Measurements from ENCODE around the gene WWC1. TPM values are rescaled to one million over a fixed set of nuclear protein-coding genes. Genes with fewer than 3 reads are reported as not detected.

Gene WWC1
- total RNA-seq, 1 experiment from 2014 or later, result 108 TPM

DNA sequence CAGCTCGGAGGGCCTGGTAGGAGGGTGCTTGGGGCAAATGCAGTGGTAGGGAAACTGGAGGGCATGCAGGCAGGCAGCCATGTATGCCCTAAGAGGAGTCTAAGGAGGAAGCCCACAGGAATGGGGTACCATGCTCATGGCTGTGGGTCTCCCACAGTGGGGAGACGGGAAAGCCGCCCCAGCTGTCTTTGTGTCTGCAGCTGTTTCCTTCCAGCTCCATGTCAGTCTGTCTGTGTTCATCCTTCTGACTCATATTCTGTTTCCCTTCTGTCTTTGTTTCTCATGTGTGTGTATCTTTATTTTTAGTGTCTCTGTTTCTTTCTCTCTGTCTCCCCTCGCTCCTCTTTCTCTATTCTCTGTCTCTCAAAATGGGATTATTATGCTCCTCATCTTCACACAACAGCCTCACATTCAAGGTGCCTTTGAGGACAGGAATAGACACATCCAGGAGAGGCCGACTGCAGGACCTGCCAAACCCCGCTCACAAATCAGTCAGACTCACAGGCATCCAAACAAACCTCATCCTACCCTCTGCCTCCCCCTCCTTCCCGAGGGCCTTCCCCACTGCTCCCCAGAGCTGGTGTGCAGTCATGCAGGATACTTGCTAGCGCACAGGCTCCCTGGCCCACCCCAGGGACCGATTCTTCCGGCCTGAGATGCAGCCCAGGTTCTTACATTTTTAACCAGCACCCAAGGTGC, 126.4 kb downstream of the WWC1 start:
- no TSS peak for BruUV-seq (replicated peaks)
- Mint-ChIP-seq H3K27ac (ENCODE audit: unreplicated experiment) (no peak overlapping the region), H3K4me1 (ENCODE audit: low read depth, unreplicated experiment) (peaks cover 14% of the 10 kb centered on the region), H3K36me3 (ENCODE audit: insufficient read depth, unreplicated experiment) (peaks cover 99% of the 10 kb centered on the region), H3K4me3 (ENCODE audit: unreplicated experiment) (no peak overlapping the region), H3K9me3 (ENCODE audit: unreplicated experiment) (no peaks in the 10 kb centered on the region), H3K27me3 (ENCODE audit: insufficient read depth, unreplicated experiment) (no peaks in the 10 kb centered on the region)
- POLR2A ChIA-PET, result no interaction called here
- TF ChIP-seq, protein P1, sequence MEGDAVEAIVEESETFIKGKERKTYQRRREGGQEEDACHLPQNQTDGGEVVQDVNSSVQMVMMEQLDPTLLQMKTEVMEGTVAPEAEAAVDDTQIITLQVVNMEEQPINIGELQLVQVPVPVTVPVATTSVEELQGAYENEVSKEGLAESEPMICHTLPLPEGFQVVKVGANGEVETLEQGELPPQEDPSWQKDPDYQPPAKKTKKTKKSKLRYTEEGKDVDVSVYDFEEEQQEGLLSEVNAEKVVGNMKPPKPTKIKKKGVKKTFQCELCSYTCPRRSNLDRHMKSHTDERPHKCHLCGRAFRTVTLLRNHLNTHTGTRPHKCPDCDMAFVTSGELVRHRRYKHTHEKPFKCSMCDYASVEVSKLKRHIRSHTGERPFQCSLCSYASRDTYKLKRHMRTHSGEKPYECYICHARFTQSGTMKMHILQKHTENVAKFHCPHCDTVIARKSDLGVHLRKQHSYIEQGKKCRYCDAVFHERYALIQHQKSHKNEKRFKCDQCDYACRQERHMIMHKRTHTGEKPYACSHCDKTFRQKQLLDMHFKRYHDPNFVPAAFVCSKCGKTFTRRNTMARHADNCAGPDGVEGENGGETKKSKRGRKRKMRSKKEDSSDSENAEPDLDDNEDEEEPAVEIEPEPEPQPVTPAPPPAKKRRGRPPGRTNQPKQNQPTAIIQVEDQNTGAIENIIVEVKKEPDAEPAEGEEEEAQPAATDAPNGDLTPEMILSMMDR (IDR thresholded peaks at IDR 0.05; ENCODE audit: insufficient read depth in 1 of 2, low read depth in 1 of 2, low read length in 1 of 2, severe bottlenecking in 1 of 2, unreplicated experiment in 1 of 2), result no peak
- H3K4me1 ChIP-seq, result peaks cover 10% of the 10 kb centered on the region; the same call in 1 of the 2 replicates
- peaks cover 3% of the 10 kb centered on the region for H3K36me3 ChIP-seq (ENCODE audit: control insufficient read depth, insufficient read depth, low read length)
- no peak for DNase-seq
- CTCF ChIA-PET, result no interaction called here
- no peaks in the 10 kb centered on the region for H3K27me3 ChIP-seq (replicated peaks; ENCODE audit: control insufficient read depth, insufficient read depth, low read length)
- intact Hi-C loops (cut with micrococcal nuclease; ENCODE audit: unreplicated experiment), result no loop called here
- H3K4me3 ChIP-seq (ENCODE audit: low read depth, low read length), result no peak overlapping the region
- H3K9me3 ChIP-seq, result no peaks in the 10 kb centered on the region

GRCh38 chr5:168420461-168420860, 129.0 kb downstream of the WWC1 start:
- H3K27ac Mint-ChIP-seq (ENCODE audit: unreplicated experiment), result peak overlapping the region; percentile 14
- no TSS peak for BruUV-seq (replicated peaks)
- H3K27me3 Mint-ChIP-seq (ENCODE audit: insufficient read depth, unreplicated experiment), result no peaks in the 10 kb centered on the region
- TF ChIP-seq, protein P1 (IDR thresholded peaks at IDR 0.05; ENCODE audit: insufficient read depth in 1 of 2, low read depth in 1 of 2, low read length in 1 of 2, severe bottlenecking in 1 of 2, unreplicated experiment in 1 of 2), result no peak
- no peak overlapping the region for H3K4me3 Mint-ChIP-seq (ENCODE audit: unreplicated experiment)
- no peaks in the 10 kb centered on the region for H3K9me3 Mint-ChIP-seq (ENCODE audit: unreplicated experiment)
- DNase-seq, result no peak
- no peaks in the 10 kb centered on the region for H3K9me3 ChIP-seq
- intact Hi-C loops (cut with micrococcal nuclease; ENCODE audit: unreplicated experiment), result no loop called here
- ChIA-PET POLR2A (no interaction called here), CTCF (no interaction called here)
- peaks cover 20% of the 10 kb centered on the region for H3K4me1 Mint-ChIP-seq (ENCODE audit: low read depth, unreplicated experiment)
- no peaks in the 10 kb centered on the region for H3K27me3 ChIP-seq (replicated peaks; ENCODE audit: control insufficient read depth, insufficient read depth, low read length)
- H3K4me1 ChIP-seq, result peaks cover 10% of the 10 kb centered on the region; the same call in 1 of the 2 replicates
- peaks cover 88% of the 10 kb centered on the region for H3K36me3 Mint-ChIP-seq (ENCODE audit: insufficient read depth, unreplicated experiment)
- peaks cover 3% of the 10 kb centered on the region for H3K36me3 ChIP-seq (ENCODE audit: control insufficient read depth, insufficient read depth, low read length)
- H3K4me3 ChIP-seq (ENCODE audit: low read depth, low read length), result no peak overlapping the region

DNA sequence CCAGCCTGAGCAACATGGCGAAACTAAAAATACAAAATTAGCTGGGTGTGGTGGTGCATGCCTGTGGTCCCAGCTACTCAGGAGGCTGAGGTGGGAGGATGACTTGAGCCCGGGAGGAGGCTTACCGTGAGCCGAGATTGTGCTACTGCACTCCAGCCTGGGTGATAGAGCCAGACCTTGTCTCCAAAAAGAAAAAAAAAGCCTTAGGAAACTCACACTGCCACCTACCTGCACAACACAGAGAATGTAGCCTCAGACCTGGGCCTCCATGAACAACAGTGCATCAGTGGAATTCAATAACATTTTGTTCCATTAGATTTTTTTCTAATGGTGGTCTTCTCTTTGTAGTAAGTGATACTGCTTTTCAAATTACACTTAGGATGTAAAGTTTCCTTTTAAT, 131.0 kb downstream of the WWC1 start:
- Mint-ChIP-seq H3K4me3 (ENCODE audit: unreplicated experiment) (no peak overlapping the region), H3K9me3 (ENCODE audit: unreplicated experiment) (no peaks in the 10 kb centered on the region), H3K27ac (ENCODE audit: unreplicated experiment) (no peak overlapping the region), H3K36me3 (ENCODE audit: insufficient read depth, unreplicated experiment) (peaks cover 88% of the 10 kb centered on the region), H3K4me1 (ENCODE audit: low read depth, unreplicated experiment) (peaks cover 20% of the 10 kb centered on the region), H3K27me3 (ENCODE audit: insufficient read depth, unreplicated experiment) (no peaks in the 10 kb centered on the region)
- Histone ChIP-seq H3K9me3 (no peaks in the 10 kb centered on the region), H3K4me1 (peaks cover 10% of the 10 kb centered on the region; the same call in 1 of the 2 replicates), H3K4me3 (ENCODE audit: low read depth, low read length) (no peak overlapping the region), H3K36me3 (ENCODE audit: control insufficient read depth, insufficient read depth, low read length) (peaks cover 3% of the 10 kb centered on the region), H3K27me3 (replicated peaks; ENCODE audit: control insufficient read depth, insufficient read depth, low read length) (no peaks in the 10 kb centered on the region)
- BruUV-seq (replicated peaks), result no TSS peak
- ChIA-PET CTCF (no interaction called here), POLR2A (no interaction called here)
- TF ChIP-seq, protein P1 (IDR thresholded peaks at IDR 0.05; ENCODE audit: insufficient read depth in 1 of 2, low read depth in 1 of 2, low read length in 1 of 2, severe bottlenecking in 1 of 2, unreplicated experiment in 1 of 2), result peak in 1 of 2 experiments; percentile 34
- peak in 1 of 2 experiments; percentile 32 for DNase-seq
- intact Hi-C loops (cut with micrococcal nuclease; ENCODE audit: unreplicated experiment), result loop anchor here (1.0 kb wide), 1 partner anchor 153 kb away; no protein-coding TSS in a partner anchor

Measured in Caco-2 (cell line).